Neural cell (in vitro differentiated cells): Measurements from ENCODE around the gene AUNIP. TPM values are rescaled to one million over a fixed set of nuclear protein-coding genes. Genes with fewer than 3 reads are reported as not detected.

ENCODE experiments used
- H2AFZ ChIP-seq: fragments of 200-600, 300-800 bp; sonication (generic), shearing (Covaris generic); 2 replicates; pipeline ENCODE4 v1.6.0; 2014; ENCODE audit warnings: low read depth, mild to moderate bottlenecking, antibody characterized with exemption, low read length, moderate library complexity
- H3F3A ChIP-seq: fragments of 200-600 bp; shearing (Covaris generic); 2 replicates; pipeline ENCODE4 v1.6.1; 2016; ENCODE audit warnings: mild to moderate bottlenecking, moderate library complexity, mixed read lengths, antibody characterized with exemption, low read length; ENCODE audit not compliant: insufficient read depth, poor library complexity, severe bottlenecking
- H3K27ac ChIP-seq: fragments of 200-600, 300-800 bp; sonication (generic), shearing (Covaris generic); 2 replicates; pipeline ENCODE4 v1.5.1; 2014; ENCODE audit warnings: mild to moderate bottlenecking, low read length, moderate library complexity
- H3K27me3 ChIP-seq: fragments of 300-800, 200-600 bp; sonication (generic), shearing (Covaris generic); 2 replicates; pipeline ENCODE4 v1.6.0; 2014; ENCODE audit warnings: mild to moderate bottlenecking, low read depth, low read length, moderate library complexity; ENCODE audit not compliant: insufficient read depth
- H3K36me3 ChIP-seq: fragments of 300-800, 200-600 bp; sonication (generic), shearing (Covaris generic); 2 replicates; pipeline ENCODE4 v1.5.1; 2014; ENCODE audit warnings: mild to moderate bottlenecking, antibody characterized with exemption, low read length, moderate library complexity; ENCODE audit not compliant: insufficient read depth
- H3K4me2 ChIP-seq: fragments of 300-800, 200-600 bp; sonication (generic), shearing (Covaris generic); 2 replicates; pipeline ENCODE4 v1.6.0; 2014; ENCODE audit warnings: mild to moderate bottlenecking, low read length
- H3K4me3 ChIP-seq: fragments of 300-800, 200-600 bp; sonication (generic), shearing (Covaris generic); 2 replicates; pipeline ENCODE4 v1.5.1; 2014; ENCODE audit warnings: mild to moderate bottlenecking, low read length, moderate library complexity
- H3K79me2 ChIP-seq: fragments of 200-600 bp; shearing (Covaris generic); replicated peaks from 2 replicates; pipeline ENCODE4 v1.6.0; 2014; ENCODE audit warnings: mild to moderate bottlenecking, low read length, moderate library complexity; ENCODE audit not compliant: insufficient read depth
- H3K9ac ChIP-seq: fragments of 300-800, 200-600 bp; sonication (generic), shearing (Covaris generic); 2 replicates; pipeline ENCODE4 v1.6.1; 2016; ENCODE audit warnings: mild to moderate bottlenecking, low read length, mixed read lengths
- H3K9me2 ChIP-seq: fragments of 200-600 bp; shearing (Covaris generic); 2 replicates; pipeline ENCODE4 v1.6.1; 2016; ENCODE audit warnings: mild to moderate bottlenecking, low read length, mixed read lengths; ENCODE audit not compliant: insufficient read depth
- H3K9me3 ChIP-seq: fragments of 200-600, 300-800 bp; sonication (generic), shearing (Covaris generic); 2 replicates; pipeline ENCODE4 v1.6.1; 2016; ENCODE audit warnings: mild to moderate bottlenecking, mixed run types, low read length, moderate library complexity, mixed read lengths
- H4K20me1 ChIP-seq: fragments of 200-600 bp; shearing (Covaris generic); 2 replicates; pipeline ENCODE4 v1.6.1; 2016; ENCODE audit warnings: mild to moderate bottlenecking, mixed run types; ENCODE audit not compliant: insufficient read depth
- EP300 ChIP-seq: fragments of 450-650 bp; conservative IDR thresholded peaks from 2 replicates; pipeline ENCODE4 v1.6.1; 2014; ENCODE audit warnings: antibody characterized with exemption, mild to moderate bottlenecking, moderate library complexity; ENCODE audit not compliant: poor library complexity, severe bottlenecking
- EZH2 ChIP-seq: fragments of 200-600, 300-800 bp; shearing (Covaris generic), sonication (generic); IDR thresholded peaks from 2 replicates; pipeline ENCODE4 v1.6.1; 2014; ENCODE audit warnings: antibody characterized with exemption, low read length, borderline replicate concordance, mild to moderate bottlenecking; ENCODE audit not compliant: insufficient read depth, poor library complexity, severe bottlenecking
- MXI1 ChIP-seq: fragments of 450-650 bp; conservative IDR thresholded peaks from 2 replicates; pipeline ENCODE4 v1.6.1; 2014; ENCODE audit warnings: antibody characterized with exemption, mild to moderate bottlenecking; ENCODE audit not compliant: poor library complexity, severe bottlenecking
- POLR2AphosphoS5 ChIP-seq: IDR thresholded peaks from 2 replicates; pipeline ENCODE4 v1.6.1; 2012
- RAD21 ChIP-seq: fragments of 450-650 bp; conservative IDR thresholded peaks from 2 replicates; pipeline ENCODE4 v1.6.1; 2014; ENCODE audit warnings: antibody characterized with exemption, mild to moderate bottlenecking, moderate library complexity
- SMC3 ChIP-seq: fragments of 450-650 bp; conservative IDR thresholded peaks from 2 replicates; pipeline ENCODE4 v1.6.1; 2014; ENCODE audit warnings: antibody characterized with exemption, mild to moderate bottlenecking, moderate library complexity; ENCODE audit not compliant: poor library complexity
- TAF1 ChIP-seq: IDR thresholded peaks from 2 replicates; pipeline ENCODE4 v1.6.1; 2012; ENCODE audit warnings: low read depth
- polyA plus RNA-seq: library from polyadenylated mRNA; depleted of rRNA; stranded (reverse); fragments of >200 nt; gene quantifications from 2 replicates; pipeline ENCODE4 v1.2.3, GENCODE V29; 2014
- TF ChIP-seq, protein P1 (sequence below): fragments of 450-650 bp; IDR thresholded peaks from 2 replicates; pipeline ENCODE4 v1.5.1; 2014; ENCODE audit warnings: antibody characterized with exemption, mild to moderate bottlenecking, moderate library complexity; ENCODE audit not compliant: poor library complexity, severe bottlenecking
- TF ChIP-seq, protein P2 (sequence below): IDR thresholded peaks from 2 replicates; pipeline ENCODE4 v1.6.1; 2012; ENCODE audit warnings: borderline replicate concordance

The AUNIP gene
- polyA plus RNA-seq, 1 donor from 2014 or later, result 0.48 TPM

DNA sequence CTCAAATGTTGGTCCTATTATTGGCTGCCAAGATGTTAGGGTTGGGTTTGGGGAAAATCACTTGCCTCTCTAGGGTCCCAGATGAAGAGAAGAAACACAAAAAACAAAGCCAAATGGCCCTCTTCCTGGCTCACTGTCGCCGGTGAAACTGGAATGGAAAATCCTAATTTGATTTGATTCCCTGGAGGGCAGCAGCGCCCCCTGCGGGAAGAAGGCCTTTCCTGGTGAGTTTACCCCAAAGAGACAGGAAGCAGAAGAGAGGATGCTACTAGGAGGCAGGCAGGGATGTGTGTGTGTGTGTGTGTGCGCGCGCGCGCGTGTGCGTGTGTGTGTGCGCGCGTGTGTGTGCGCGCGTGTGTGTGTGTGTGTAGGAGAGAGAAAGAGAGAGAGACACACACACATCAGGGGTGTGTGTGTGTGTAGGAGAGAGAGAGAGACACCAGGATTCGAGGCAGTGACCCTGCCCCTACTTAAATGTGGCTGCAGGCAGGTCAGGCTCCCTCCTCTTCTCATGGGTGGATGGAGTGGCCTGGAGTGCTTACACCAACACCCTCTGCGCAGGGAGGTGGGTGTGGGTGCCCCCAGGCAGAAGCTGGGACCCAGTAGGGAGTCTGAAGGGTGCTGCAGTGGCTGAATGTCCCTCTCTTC is 62.3 kb downstream of the AUNIP start:
- no peak overlapping the region for H3K4me2 ChIP-seq
- H3K9me2 ChIP-seq, result no peaks in the 10 kb centered on the region
- H3K4me3 ChIP-seq, result no peak overlapping the region
- no peaks in the 10 kb centered on the region for H3K27me3 ChIP-seq
- H4K20me1 ChIP-seq, result no peaks in the 10 kb centered on the region
- no peak overlapping the region for H2AFZ ChIP-seq
- no peaks in the 10 kb centered on the region for H3F3A ChIP-seq
- no peaks in the 10 kb centered on the region for H3K9me3 ChIP-seq
- TF ChIP-seq, protein P1, sequence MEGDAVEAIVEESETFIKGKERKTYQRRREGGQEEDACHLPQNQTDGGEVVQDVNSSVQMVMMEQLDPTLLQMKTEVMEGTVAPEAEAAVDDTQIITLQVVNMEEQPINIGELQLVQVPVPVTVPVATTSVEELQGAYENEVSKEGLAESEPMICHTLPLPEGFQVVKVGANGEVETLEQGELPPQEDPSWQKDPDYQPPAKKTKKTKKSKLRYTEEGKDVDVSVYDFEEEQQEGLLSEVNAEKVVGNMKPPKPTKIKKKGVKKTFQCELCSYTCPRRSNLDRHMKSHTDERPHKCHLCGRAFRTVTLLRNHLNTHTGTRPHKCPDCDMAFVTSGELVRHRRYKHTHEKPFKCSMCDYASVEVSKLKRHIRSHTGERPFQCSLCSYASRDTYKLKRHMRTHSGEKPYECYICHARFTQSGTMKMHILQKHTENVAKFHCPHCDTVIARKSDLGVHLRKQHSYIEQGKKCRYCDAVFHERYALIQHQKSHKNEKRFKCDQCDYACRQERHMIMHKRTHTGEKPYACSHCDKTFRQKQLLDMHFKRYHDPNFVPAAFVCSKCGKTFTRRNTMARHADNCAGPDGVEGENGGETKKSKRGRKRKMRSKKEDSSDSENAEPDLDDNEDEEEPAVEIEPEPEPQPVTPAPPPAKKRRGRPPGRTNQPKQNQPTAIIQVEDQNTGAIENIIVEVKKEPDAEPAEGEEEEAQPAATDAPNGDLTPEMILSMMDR, result peak; percentile 57
- TF ChIP-seq TAF1 (no peak), SMC3 (peak; percentile 52), RAD21 (peak; percentile 59)
- no peaks in the 10 kb centered on the region for H3K79me2 ChIP-seq
- H3K36me3 ChIP-seq, result no peaks in the 10 kb centered on the region
- no peak overlapping the region for H3K9ac ChIP-seq
- H3K27ac ChIP-seq, result no peak overlapping the region

DNA sequence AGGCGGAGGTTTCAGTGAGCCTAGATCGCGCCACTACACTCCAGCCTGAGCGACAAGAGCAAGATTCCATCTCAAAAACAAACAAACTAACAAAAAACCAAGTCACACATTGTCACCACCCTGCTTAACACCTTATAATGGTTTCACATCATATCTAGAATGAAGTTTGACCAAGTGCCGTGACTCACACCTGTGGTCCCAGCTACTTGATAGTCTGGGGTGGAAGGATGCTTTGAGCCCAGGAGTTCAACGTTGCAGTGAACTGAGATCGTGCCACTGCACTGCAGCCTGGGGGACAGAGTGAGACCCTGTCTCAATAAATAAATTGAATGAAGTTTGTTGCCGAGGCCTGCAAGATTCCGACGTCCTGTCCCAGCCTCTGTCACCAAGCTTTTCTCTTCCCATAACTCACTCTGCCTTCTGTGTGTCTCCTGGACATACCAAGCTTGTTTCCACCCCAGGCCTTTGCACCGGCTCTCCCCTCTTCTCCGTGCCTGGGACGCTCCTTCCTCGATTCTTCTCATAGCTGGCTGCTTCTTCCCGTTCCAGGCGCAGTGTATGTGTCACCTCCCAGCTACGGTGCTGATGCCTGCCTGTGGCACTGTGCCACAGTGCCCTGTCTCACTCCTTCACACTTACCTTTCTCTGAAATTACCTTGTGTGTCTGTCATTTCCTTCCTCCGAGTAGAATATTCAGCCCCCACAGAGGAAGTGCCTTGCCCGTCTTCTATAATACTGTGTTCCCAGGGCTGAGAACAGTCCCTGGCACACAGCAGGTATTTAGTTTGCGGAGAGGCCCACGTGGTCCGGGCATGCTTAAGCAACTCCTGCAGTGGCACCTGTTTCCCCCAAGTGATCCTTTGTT is 63.1 kb downstream of the AUNIP start:
- Histone ChIP-seq H3K4me3 (no peak overlapping the region), H3K27me3 (no peaks in the 10 kb centered on the region), H4K20me1 (no peaks in the 10 kb centered on the region), H2AFZ (no peak overlapping the region), H3K9me2 (no peaks in the 10 kb centered on the region), H3K27ac (no peak overlapping the region), H3K36me3 (no peaks in the 10 kb centered on the region), H3K9ac (no peak overlapping the region), H3K79me2 (no peaks in the 10 kb centered on the region), H3K4me2 (no peak overlapping the region), H3F3A (no peaks in the 10 kb centered on the region), H3K9me3 (no peaks in the 10 kb centered on the region)
- TF ChIP-seq RAD21, result no peak
- no peak for TF ChIP-seq TAF1
- TF ChIP-seq EP300, result no peak
- TF ChIP-seq MXI1, result no peak
- TF ChIP-seq, protein P2, sequence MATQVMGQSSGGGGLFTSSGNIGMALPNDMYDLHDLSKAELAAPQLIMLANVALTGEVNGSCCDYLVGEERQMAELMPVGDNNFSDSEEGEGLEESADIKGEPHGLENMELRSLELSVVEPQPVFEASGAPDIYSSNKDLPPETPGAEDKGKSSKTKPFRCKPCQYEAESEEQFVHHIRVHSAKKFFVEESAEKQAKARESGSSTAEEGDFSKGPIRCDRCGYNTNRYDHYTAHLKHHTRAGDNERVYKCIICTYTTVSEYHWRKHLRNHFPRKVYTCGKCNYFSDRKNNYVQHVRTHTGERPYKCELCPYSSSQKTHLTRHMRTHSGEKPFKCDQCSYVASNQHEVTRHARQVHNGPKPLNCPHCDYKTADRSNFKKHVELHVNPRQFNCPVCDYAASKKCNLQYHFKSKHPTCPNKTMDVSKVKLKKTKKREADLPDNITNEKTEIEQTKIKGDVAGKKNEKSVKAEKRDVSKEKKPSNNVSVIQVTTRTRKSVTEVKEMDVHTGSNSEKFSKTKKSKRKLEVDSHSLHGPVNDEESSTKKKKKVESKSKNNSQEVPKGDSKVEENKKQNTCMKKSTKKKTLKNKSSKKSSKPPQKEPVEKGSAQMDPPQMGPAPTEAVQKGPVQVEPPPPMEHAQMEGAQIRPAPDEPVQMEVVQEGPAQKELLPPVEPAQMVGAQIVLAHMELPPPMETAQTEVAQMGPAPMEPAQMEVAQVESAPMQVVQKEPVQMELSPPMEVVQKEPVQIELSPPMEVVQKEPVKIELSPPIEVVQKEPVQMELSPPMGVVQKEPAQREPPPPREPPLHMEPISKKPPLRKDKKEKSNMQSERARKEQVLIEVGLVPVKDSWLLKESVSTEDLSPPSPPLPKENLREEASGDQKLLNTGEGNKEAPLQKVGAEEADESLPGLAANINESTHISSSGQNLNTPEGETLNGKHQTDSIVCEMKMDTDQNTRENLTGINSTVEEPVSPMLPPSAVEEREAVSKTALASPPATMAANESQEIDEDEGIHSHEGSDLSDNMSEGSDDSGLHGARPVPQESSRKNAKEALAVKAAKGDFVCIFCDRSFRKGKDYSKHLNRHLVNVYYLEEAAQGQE, result no peak
- no peak for TF ChIP-seq POLR2AphosphoS5
- TF ChIP-seq, protein P1, result no peak
- no peak for TF ChIP-seq SMC3
- no peak for TF ChIP-seq EZH2
